Left kidney (tissue), 2 donors: Measurements from ENCODE around the gene BRIP1. TPM values are rescaled to one million over a fixed set of nuclear protein-coding genes. Genes with fewer than 3 reads are reported as not detected.

Experiments used
- DNase-seq: peaks from one replicate; pipeline ENCODE4 v3.0.0-alpha.2; 2013
- polyA plus RNA-seq: library from polyadenylated mRNA; unstranded; fragments of 120-200 nt; gene quantifications from one replicate; pipeline ENCODE4 v1.2.1, GENCODE V29; 2013; ENCODE audit not compliant: insufficient read length

The BRIP1 gene
- polyA plus RNA-seq, 1 donor = 18.4 TPM

GRCh38 chr17:61662186-61662585 is 201.1 kb downstream of the BRIP1 start:
- DNase-seq = no peak

- no peak for DNase-seq
These were observed 202.4 kb downstream of the BRIP1 start for GRCh38 chr17:61660746-61661485.

GRCh38 chr17:61659437-61659836 is 203.9 kb downstream of the BRIP1 start:
- DNase-seq = no peak

- DNase-seq = no peak
These were observed 205.1 kb downstream of the BRIP1 start for GRCh38 chr17:61658183-61658582.

GRCh38 chr17:61657338-61657737 is 206.0 kb downstream of the BRIP1 start:
- no peak for DNase-seq

GRCh38 chr17:61656721-61657217 is 206.6 kb downstream of the BRIP1 start:
- no peak for DNase-seq

- no peak for DNase-seq
These were observed 212.6 kb downstream of the BRIP1 start for GRCh38 chr17:61650749-61651148.

GRCh38 chr17:61648587-61648986 is 214.7 kb downstream of the BRIP1 start:
- no peak for DNase-seq

- no peak for DNase-seq
These were observed 216.3 kb downstream of the BRIP1 start for GRCh38 chr17:61647047-61647446.

- DNase-seq = no peak
These were observed 216.8 kb downstream of the BRIP1 start for GRCh38 chr17:61646482-61646881.

- DNase-seq = no peak
These were observed 217.4 kb downstream of the BRIP1 start for GRCh38 chr17:61645920-61646319.

GRCh38 chr17:61644800-61645774 is 218.2 kb downstream of the BRIP1 start:
- DNase-seq = no peak

- no peak for DNase-seq
These were observed 220.6 kb downstream of the BRIP1 start for GRCh38 chr17:61642768-61643167.

GRCh38 chr17:61641715-61642114 is 221.6 kb downstream of the BRIP1 start:
- DNase-seq = no peak

- DNase-seq = no peak
These were observed 222.2 kb downstream of the BRIP1 start for GRCh38 chr17:61641084-61641483.

- DNase-seq = no peak
These were observed 223.5 kb downstream of the BRIP1 start for GRCh38 chr17:61639818-61640217.

- DNase-seq = no peak
These were observed 225.2 kb downstream of the BRIP1 start for GRCh38 chr17:61638087-61638486.

- DNase-seq = peak; percentile 19
These were observed 227.4 kb downstream of the BRIP1 start for GRCh38 chr17:61635913-61636432.

GRCh38 chr17:61634942-61635538 is 228.3 kb downstream of the BRIP1 start:
- no peak for DNase-seq

GRCh38 chr17:61634011-61634539 is 229.3 kb downstream of the BRIP1 start:
- DNase-seq = no peak

- DNase-seq = no peak
These were observed 230.5 kb downstream of the BRIP1 start for GRCh38 chr17:61632826-61633225.

- no peak for DNase-seq
These were observed 231.5 kb downstream of the BRIP1 start for GRCh38 chr17:61631800-61632199.
